Islet of Langerhans (tissue), 1 donor: ENCODE data around the gene C9orf85.
"Not testable (repeated sequence)": the region's sequence is repeated elsewhere in the genome, so short reads cannot be mapped to it uniquely, and the experiment has no call there.

Experiments
- FAIRE-seq: peaks from one replicate; lab custom pipeline; 2011; peaks lifted over from hg19 to GRCh38; lab: Jason Lieb, UNC

C9orf85 gene

GRCh38 chr9:72007726-72008125 lies 96.3 kb downstream of the C9orf85 start:
- not testable (repeated sequence) for FAIRE-seq

- no peak for FAIRE-seq
These were observed 101.2 kb downstream of the C9orf85 start for GRCh38 chr9:72012646-72013045.

- FAIRE-seq: no peak
These were observed 101.9 kb downstream of the C9orf85 start for GRCh38 chr9:72013292-72013760.

- no peak for FAIRE-seq
These were observed 111.4 kb downstream of the C9orf85 start for GRCh38 chr9:72022841-72023240.
